Body of pancreas (tissue), 4 donors: ENCODE results near the gene PDE3A. TPM values are rescaled to one million over a fixed set of nuclear protein-coding genes. Genes with fewer than 3 reads are reported as not detected.

Experiments
- ATAC-seq: fragments of 150-250 bp; one replicate; pipeline ENCODE4 v1.9.1; 2016
- DNase-seq, 4 donors: peaks; one replicate each; pipeline ENCODE4 v3.0.0-alpha.2; 2019
- H3K27ac ChIP-seq, 4 donors: fragments of 200-600 bp; sonication (generic); 1 replicate in 3 of 4; 2 replicates in 1 of 4; pipeline versions ENCODE4 v1.5.1 to v1.6.1; 2016 to 2019; ENCODE audit warnings: mild to moderate bottlenecking in 1 of 4, mixed read lengths in 1 of 4, moderate library complexity in 1 of 4
- H3K27me3 ChIP-seq, 2 donors: fragments of 200-600 bp; sonication (generic); one replicate each; pipeline ENCODE4 v1.6.0; 2016; ENCODE audit warnings: mild to moderate bottlenecking in 1 of 2
- H3K36me3 ChIP-seq, 2 donors: fragments of 200-600 bp; sonication (generic); replicated peaks in 1 of 2; 2 replicates each; pipeline ENCODE4 v1.5.1; 2016; ENCODE audit warnings: low read depth in 2 of 2; ENCODE audit not compliant: insufficient read depth in 1 of 2
- H3K4me1 ChIP-seq: fragments of 200-600 bp; sonication (generic); one replicate; pipeline ENCODE4 v1.6.0; 2016
- H3K4me3 ChIP-seq, 2 donors: fragments of 200-600 bp; sonication (generic); 1 replicate in 1 of 2; 2 replicates in 1 of 2; pipeline ENCODE4 v1.5.1; 2016 to 2019
- H3K9me3 ChIP-seq, 3 donors: fragments of 200-600 bp; sonication (generic); 1 replicate in 2 of 3; 2 replicates in 1 of 3; pipeline ENCODE4 v1.5.1; 2016
- CTCF ChIP-seq, 7 experiments: fragments of 450-650 bp in 4 of 7; fragments of 200-600 bp in 3 of 7; sonication (generic) in 3 of 7; IDR thresholded peaks; one replicate each; pipeline ENCODE4 v1.5.1; 2016 to 2019; ENCODE audit warnings: antibody characterized with exemption in 7 of 7
- POLR2A ChIP-seq, 3 donors: fragments of 450-650 bp; IDR thresholded peaks; one replicate each; pipeline ENCODE4 v1.6.1; 2016; ENCODE audit warnings: antibody characterized with exemption in 3 of 3, mild to moderate bottlenecking in 2 of 3
- WGBS, 2 donors: methylation state at CpG; one replicate each; pipeline ENCODE4 v1.1.5; 2017; 5-methylcytosine and 5-hydroxymethylcytosine counted together
- intact Hi-C: fragments of 100-400 bp; cut with DNase I; formaldehyde crosslinking; loops from one replicate; pipeline ENCODE4 v1.15.1; 2023
- total RNA-seq, 2 donors: library from RNA; depleted of rRNA; stranded (reverse); fragments of >200 nt; gene quantifications; one replicate each; pipeline ENCODE4 v1.1.0, GENCODE V29; 2016

PDE3A gene
- total RNA-seq, 2 donors from 2014 or later: 20.5 to 28.3 TPM

- no peaks in the 10 kb centered on the region for H3K9me3 ChIP-seq
- intact Hi-C loops: no loop called here
- no peaks in the 10 kb centered on the region for H3K27me3 ChIP-seq
- no peak overlapping the region for H3K27ac ChIP-seq
- 44 to 51% methylated on average over 3 of the region's 3 CpGs for WGBS, 2 donors
- H3K36me3 ChIP-seq: no peaks in the 10 kb centered on the region
- no peak overlapping the region for H3K4me3 ChIP-seq
- DNase-seq: no peak
- TF ChIP-seq POLR2A (IDR thresholded peaks at IDR 0.05) (no peak), CTCF (IDR thresholded peaks at IDR 0.05) (no peak)
- ATAC-seq: no peak
- H3K4me1 ChIP-seq: no peaks in the 10 kb centered on the region
Measured at GRCh38 chr12:20513189-20513588, 144.9 kb downstream of the PDE3A start.

GRCh38 chr12:20514598-20514997 is 146.3 kb downstream of the PDE3A start:
- no peaks in the 10 kb centered on the region for H3K4me1 ChIP-seq
- no peaks in the 10 kb centered on the region for H3K9me3 ChIP-seq
- no peak for ATAC-seq
- H3K27me3 ChIP-seq: no peaks in the 10 kb centered on the region
- H3K27ac ChIP-seq: no peak overlapping the region
- H3K36me3 ChIP-seq: no peaks in the 10 kb centered on the region
- no peak for TF ChIP-seq POLR2A (IDR thresholded peaks at IDR 0.05)
- no peak for TF ChIP-seq CTCF (IDR thresholded peaks at IDR 0.05)
- H3K4me3 ChIP-seq: no peak overlapping the region
- no peak for DNase-seq
- intact Hi-C loops: no loop called here

- intact Hi-C loops: no loop called here
- Histone ChIP-seq H3K9me3 (no peaks in the 10 kb centered on the region), H3K27ac (no peak overlapping the region), H3K36me3 (no peaks in the 10 kb centered on the region), H3K4me3 (no peak overlapping the region), H3K27me3 (no peaks in the 10 kb centered on the region), H3K4me1 (no peaks in the 10 kb centered on the region)
- DNase-seq (no peak), ATAC-seq (no peak)
- no peak for TF ChIP-seq POLR2A (IDR thresholded peaks at IDR 0.05)
- TF ChIP-seq CTCF (IDR thresholded peaks at IDR 0.05): no peak
- WGBS, 2 donors: 77 to 80% methylated on average over 1 of the region's 1 CpG
Measured at GRCh38 chr12:20520532-20520931, 152.2 kb downstream of the PDE3A start.

- no peak overlapping the region for H3K27ac ChIP-seq
- H3K4me1 ChIP-seq: no peaks in the 10 kb centered on the region
- H3K36me3 ChIP-seq: no peaks in the 10 kb centered on the region
- intact Hi-C loops: no loop called here
- no peaks in the 10 kb centered on the region for H3K27me3 ChIP-seq
- TF ChIP-seq CTCF (IDR thresholded peaks at IDR 0.05): no peak
- no peak for TF ChIP-seq POLR2A (IDR thresholded peaks at IDR 0.05)
- no peak overlapping the region for H3K4me3 ChIP-seq
- no peaks in the 10 kb centered on the region for H3K9me3 ChIP-seq
- ATAC-seq (no peak), DNase-seq (no peak)
- whole genome bisulfite sequencing, 2 donors: 72 to 79% methylated on average over 2 of the region's 2 CpGs
Measured at GRCh38 chr12:20523658-20524057, 155.3 kb downstream of the PDE3A start.

GRCh38 chr12:20524113-20524512 is 155.8 kb downstream of the PDE3A start:
- ATAC-seq (no peak), DNase-seq (no peak)
- intact Hi-C loops: no loop called here
- TF ChIP-seq CTCF (IDR thresholded peaks at IDR 0.05) (no peak), POLR2A (IDR thresholded peaks at IDR 0.05) (no peak)
- Histone ChIP-seq H3K36me3 (no peaks in the 10 kb centered on the region), H3K9me3 (no peaks in the 10 kb centered on the region), H3K4me3 (no peak overlapping the region), H3K27me3 (no peaks in the 10 kb centered on the region), H3K4me1 (no peaks in the 10 kb centered on the region), H3K27ac (no peak overlapping the region)
- WGBS, 2 donors: 78 to 79% methylated on average over 5 of the region's 5 CpGs
